ENCODE data around the gene RNF220.

Gene RNF220

GRCh38 chr1:44616284-44616990 lies 211.4 kb downstream of the RNF220 start:
- no peak for DNase-seq

DNA sequence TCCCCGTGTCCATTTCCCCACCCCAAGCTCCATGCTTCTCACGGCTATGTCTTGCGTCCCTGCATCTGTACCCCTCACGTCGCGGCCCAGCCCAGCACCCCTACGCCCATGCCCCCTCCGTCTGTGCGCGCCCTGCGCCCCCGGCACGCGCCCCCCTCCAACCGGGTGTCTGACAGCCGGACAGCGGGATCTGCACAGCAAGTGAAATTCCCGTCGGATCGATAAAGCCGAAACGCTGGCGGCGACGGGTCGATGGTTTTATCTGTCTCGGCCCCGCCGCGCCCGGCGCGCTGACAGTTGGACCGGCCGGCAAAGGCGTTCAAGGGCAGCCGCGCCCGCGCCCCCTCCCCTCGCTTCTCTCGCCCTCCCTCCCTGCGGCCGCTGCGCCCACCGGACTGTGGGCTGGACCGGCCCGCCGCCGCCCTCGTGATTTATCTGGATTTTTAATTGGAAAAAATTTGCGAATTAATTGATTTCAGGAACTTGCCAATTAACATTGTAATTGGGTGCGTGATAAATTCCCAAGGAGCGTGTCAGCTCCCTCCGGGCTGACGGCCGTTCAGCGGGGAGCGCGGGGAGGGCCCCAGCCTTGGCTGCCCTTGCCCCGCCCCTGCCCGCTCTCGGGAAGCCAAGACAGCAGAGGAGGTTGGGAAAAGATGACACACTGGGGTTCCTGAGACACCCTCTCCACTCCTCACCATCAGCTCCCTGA lies 212.1 kb downstream of the RNF220 start:
- DNase-seq, result peak; percentile 31

DNA sequence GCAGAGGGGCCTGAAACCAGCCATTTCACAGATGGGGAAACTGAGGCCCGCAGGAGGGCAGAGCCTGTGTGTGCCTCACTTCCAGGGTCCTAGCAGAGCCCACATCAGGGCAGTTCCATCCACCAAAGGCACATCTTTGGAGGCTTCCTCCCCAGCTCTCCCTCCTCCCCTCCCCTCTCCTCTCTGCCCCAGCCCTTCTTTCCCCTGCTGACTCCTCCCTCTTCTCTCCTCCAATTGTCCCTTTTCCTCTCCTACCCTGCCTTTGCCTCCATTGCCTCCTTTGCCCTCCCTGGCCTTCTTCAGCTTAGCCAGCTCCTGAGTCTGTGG lies 212.6 kb downstream of the RNF220 start:
- DNase-seq, result no peak

DNA sequence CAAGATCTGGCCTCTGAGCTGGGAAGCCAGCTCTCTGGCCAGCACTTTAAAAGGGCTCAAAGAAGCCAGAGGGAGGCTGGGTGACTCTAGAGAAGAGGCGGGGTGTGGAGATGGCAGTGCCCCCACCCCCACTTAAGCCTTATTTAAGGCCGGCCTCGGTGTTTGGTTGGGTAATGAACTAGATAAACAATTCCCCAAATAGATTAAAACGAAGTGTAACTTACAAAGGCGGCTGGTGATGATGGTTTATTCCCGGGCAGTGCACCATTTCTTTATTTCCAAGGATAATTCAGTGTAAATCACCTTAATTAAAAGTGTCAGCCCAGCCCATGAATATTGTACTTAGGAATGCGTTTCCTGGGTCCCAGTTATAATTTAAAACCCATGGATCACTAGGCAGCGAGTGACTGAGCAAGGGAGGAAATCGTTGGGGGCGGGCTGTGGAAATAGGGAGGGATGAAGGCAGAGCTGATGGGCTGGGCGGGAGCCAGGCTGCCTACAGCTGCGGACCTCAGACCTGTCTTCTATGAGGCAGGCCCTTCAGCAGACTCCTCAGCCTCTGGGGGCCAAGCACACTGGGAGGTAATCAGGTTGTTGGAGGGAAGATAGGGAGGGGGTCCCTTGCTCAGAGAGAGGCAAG lies 214.3 kb downstream of the RNF220 start:
- no peak for DNase-seq

- DNase-seq, result no peak
Observed at GRCh38 chr1:44620072-44620471, 215.0 kb downstream of the RNF220 start.

DNA sequence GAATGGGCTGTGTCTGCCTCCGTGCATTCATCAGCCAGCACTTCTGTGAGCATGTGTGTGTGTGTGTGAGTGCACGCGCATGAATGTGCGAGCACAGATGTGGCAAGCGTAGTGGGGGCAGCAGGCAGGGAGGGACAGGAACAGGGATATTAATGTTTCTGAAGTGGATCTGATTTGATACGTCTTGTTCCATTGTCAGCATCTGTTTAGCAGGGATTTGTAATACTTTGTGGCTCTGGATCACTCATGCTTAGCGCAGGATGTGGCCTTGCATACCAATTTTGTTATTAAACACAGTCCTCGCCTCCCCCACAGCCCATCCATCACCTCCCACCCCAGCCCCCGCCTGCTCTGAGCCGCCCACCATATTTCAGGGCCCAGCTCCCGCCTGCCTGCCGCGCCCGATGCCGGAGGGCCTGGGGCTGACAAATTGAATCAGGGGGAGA lies 216.8 kb downstream of the RNF220 start:
- DNase-seq, result no peak

DNA sequence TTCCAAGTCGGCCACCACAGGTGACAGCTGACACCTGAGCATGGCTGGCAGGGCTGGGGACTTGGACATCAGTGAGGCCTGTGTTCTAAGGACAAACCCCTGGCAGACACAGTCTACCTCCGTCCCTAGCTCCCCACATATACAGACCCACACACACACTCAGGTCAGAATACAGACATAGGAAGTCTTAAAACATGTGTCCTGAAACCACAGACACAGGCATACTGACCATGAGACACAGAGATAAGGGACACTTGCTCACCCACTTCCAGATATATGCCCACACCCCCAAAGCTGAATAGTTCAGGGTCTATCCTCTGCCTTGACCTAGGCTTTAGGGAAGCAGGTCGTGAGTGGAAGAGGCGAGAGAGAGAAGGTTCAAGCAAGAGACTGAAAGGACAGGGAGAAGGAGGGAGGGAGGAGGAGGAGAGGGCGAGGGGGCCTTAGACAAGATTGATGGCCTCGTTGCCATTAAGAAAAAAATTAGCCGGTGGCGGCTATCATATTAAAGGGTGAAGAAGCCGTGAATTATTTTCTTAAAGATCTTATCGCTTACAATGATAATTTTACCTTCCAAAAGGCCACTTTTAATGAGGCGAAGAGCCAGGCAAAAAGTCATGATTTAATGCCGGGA lies 219.3 kb downstream of the RNF220 start:
- no peak for DNase-seq

DNA sequence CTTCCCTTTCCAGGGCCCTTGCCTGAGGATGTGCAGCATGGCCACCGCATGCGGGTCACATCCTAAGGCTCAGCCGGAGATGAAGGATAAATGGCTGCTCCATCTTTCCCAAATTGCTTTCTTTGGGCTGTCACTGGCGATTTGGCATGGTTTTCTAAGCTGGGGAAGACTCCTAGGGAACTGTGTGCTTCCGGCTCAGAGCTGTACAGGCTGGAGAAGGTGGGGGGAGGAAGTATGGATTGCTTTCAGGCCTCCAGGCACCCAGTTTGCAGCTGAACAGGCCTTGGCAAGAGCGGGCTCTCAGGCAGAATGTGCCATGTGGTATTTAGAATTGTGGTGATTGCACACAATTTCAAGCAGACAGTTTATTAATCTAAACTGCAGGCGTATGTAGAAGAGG lies 220.3 kb downstream of the RNF220 start:
- no peak for DNase-seq

GRCh38 chr1:44628962-44629756 lies 224.1 kb downstream of the RNF220 start:
- DNase-seq, result no peak

GRCh38 chr1:44630116-44630515 lies 225.1 kb downstream of the RNF220 start:
- no peak for DNase-seq

- no peak for DNase-seq
Observed at GRCh38 chr1:44631333-44631646, 226.2 kb downstream of the RNF220 start.

- peak; percentile 84 for DNase-seq
Observed at GRCh38 chr1:44631647-44632539, 226.8 kb downstream of the RNF220 start.

DNA sequence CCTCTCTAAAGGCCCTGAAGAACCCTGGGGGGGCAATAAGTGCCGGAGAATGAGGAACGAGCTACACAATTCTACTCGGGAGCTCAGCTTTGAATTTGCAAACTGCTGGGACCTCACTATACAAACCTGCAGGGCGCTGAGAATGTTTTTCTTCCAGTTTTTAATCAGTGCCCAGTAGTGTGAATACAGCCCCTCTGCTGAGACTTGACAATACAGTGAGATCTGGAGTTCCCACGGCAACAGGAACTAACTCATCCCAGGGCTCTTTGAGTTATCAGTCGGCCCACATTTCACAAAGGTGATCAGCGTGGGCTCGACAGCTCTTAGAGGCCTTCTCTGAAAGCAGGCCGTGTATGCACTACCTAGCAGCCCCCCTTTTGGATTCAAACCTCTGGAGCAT lies 227.5 kb downstream of the RNF220 start:
- DNase-seq, result no peak

GRCh38 chr1:44634606-44635189 lies 229.6 kb downstream of the RNF220 start:
- DNase-seq, result no peak

GRCh38 chr1:44635439-44635838 lies 230.4 kb downstream of the RNF220 start:
- no peak for DNase-seq

- DNase-seq, result no peak
Observed at GRCh38 chr1:44636083-44636687, 231.1 kb downstream of the RNF220 start.

GRCh38 chr1:44636688-44637598 lies 231.9 kb downstream of the RNF220 start:
- peak; percentile 83 for DNase-seq

GRCh38 chr1:44637702-44638411 lies 232.8 kb downstream of the RNF220 start:
- DNase-seq, result no peak

GRCh38 chr1:44640200-44640853 lies 235.3 kb downstream of the RNF220 start:
- DNase-seq, result peak; percentile 74
